ENCODE results near the gene PIK3R6.
A peak's percentile ranks its signal among the peaks of the same experiment; 100 is the strongest.

The PIK3R6 gene

DNA sequence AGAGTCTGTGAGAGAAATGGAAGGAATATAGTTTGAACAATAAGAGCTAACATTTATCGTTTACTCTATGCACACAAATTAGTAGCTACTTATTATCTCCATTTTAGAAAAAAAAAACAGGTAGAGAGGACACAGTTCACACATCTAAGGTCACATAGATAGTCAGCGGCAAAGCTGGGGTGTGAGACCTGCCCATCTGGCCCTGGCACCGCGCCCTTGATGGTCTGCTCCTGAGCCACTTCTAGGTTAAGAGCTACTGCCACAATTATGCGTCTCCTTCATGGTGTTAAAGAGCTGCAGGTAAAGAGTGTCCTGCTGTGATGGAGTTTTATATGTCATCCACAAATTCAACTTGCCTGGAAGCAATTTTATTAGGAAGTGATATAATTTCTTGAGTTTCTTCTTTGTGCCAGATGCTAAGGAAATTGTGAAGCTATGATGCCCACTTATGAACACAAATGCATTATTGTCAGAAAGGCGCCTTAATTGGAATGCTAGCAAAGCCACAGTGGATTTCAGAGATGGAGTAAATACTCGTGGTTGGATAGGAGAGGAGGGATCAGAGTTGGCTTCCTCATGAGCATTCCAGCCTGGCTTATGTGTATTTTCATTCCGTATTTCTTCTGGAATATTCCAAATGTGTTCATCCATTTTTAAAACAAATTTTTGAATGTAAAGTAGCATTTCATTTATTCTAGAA is 47.0 kb downstream of the PIK3R6 start:
- H2BK120ac ChIP-seq (ENCODE audit: low read depth, low read length) = no peak overlapping the region
- H3K27me3 ChIP-seq (ENCODE audit: control insufficient read depth in 3 of 3, insufficient read depth in 3 of 3, low read depth in 1 of 3, low read length in 3 of 3) = peaks cover 0 to 3% (median 0%) of the 10 kb centered on the region in 3 experiments
- H4K8ac ChIP-seq (ENCODE audit: low read depth, low read length) = no peak overlapping the region
- no CpG with 5 or more reads among the region's 8 CpGs for WGBS, 2 donors (ENCODE audit: extremely low coverage in 2 of 2, insufficient read length in 2 of 2, insufficient replicate concordance in 1 of 2)
- no peak overlapping the region for H2AFZ ChIP-seq (ENCODE audit: low read length)
- H3K4me1 ChIP-seq (ENCODE audit: control insufficient read depth in 2 of 2, insufficient read depth in 1 of 2, low read depth in 1 of 2, low read length in 2 of 2) = no peaks in the 10 kb centered on the region
- H3K9me3 ChIP-seq (replicated peaks in 1 of 2; ENCODE audit: control insufficient read depth in 2 of 2, insufficient read depth in 1 of 2, low read depth in 1 of 2, low read length in 2 of 2) = peaks cover 3% of the 10 kb centered on the region in 2 donors
- no peak overlapping the region for H3K23ac ChIP-seq (ENCODE audit: low read depth, low read length, poor library complexity)
- no peak overlapping the region for H3K4me3 ChIP-seq (ENCODE audit: low read length in 2 of 2)
- DNase-seq (ENCODE audit: low spot score) = no peak
- no peak overlapping the region for H3K27ac ChIP-seq (replicated peaks; ENCODE audit: low read length)
- H3K79me1 ChIP-seq (ENCODE audit: low read depth, low read length) = no peaks in the 10 kb centered on the region
- H2BK5ac ChIP-seq (ENCODE audit: low read length) = no peak overlapping the region
- H3K9ac ChIP-seq (ENCODE audit: low read depth, low read length, poor library complexity) = no peak overlapping the region
- H3K18ac ChIP-seq (ENCODE audit: low read length) = no peak overlapping the region
- no peak overlapping the region for H3K4ac ChIP-seq (ENCODE audit: low read length)
- no peak overlapping the region for H2BK15ac ChIP-seq (ENCODE audit: low read length)
- H3K36me3 ChIP-seq (replicated peaks in 1 of 2; ENCODE audit: control insufficient read depth in 2 of 2, insufficient read depth in 2 of 2, low read length in 2 of 2) = no peaks in the 10 kb centered on the region
- no peak overlapping the region for H2BK12ac ChIP-seq (ENCODE audit: low read length)
- H3K14ac ChIP-seq (ENCODE audit: low read length) = no peak overlapping the region
- no peak overlapping the region for H4K91ac ChIP-seq (ENCODE audit: low read depth, low read length, poor library complexity)
- H3K4me2 ChIP-seq (ENCODE audit: insufficient read depth, low read length, poor library complexity, severe bottlenecking) = no peak overlapping the region
- no peak overlapping the region for H2AK5ac ChIP-seq (ENCODE audit: low read depth, low read length)

DNA sequence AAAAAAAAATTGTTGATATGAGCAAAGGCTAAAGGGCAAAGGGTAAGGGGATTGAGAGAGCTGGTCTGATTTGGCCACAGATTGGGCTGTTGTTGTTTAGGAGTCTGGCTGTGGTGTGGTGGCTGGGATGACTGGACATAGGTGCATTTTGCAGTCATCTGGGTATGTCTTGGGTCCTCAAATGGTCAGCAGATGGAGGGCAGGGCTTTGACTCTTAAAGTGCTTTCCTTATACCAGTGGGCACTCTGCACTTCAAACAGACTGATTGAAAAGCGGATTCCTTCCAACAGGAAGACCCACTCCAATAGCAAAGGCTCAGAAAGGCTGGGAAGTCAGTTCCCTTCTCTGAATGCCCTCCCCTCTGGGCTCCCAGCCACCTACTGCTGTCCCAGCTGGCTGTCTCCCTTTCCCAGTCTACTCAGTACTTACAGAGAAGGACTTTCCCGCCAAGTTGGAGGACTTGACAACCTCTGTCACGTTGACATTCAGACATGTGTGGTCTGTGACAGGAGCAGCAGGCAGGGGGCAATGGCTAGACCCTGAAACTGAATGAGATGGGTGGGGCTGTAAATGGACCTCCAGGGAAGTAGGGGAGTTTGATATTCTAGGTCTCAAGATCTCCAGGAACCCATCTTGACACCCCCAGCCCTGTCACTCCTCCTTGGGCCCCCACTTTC is 48.7 kb downstream of the PIK3R6 start:
- Histone ChIP-seq H3K27me3 (ENCODE audit: control insufficient read depth in 3 of 3, insufficient read depth in 3 of 3, low read depth in 1 of 3, low read length in 3 of 3) (peaks cover 0 to 3% (median 0%) of the 10 kb centered on the region in 3 experiments), H3K36me3 (replicated peaks in 1 of 2; ENCODE audit: control insufficient read depth in 2 of 2, insufficient read depth in 2 of 2, low read length in 2 of 2) (no peaks in the 10 kb centered on the region), H3K4ac (ENCODE audit: low read length) (no peak overlapping the region), H3K14ac (ENCODE audit: low read length) (no peak overlapping the region), H3K79me1 (ENCODE audit: low read depth, low read length) (no peaks in the 10 kb centered on the region), H3K4me2 (ENCODE audit: insufficient read depth, low read length, poor library complexity, severe bottlenecking) (no peak overlapping the region), H3K4me3 (ENCODE audit: low read length in 2 of 2) (no peak overlapping the region), H3K9me3 (replicated peaks in 1 of 2; ENCODE audit: control insufficient read depth in 2 of 2, insufficient read depth in 1 of 2, low read depth in 1 of 2, low read length in 2 of 2) (no peaks in the 10 kb centered on the region), H2BK120ac (ENCODE audit: low read depth, low read length) (no peak overlapping the region), H2BK15ac (ENCODE audit: low read length) (no peak overlapping the region), H2BK5ac (ENCODE audit: low read length) (no peak overlapping the region), H3K23ac (ENCODE audit: low read depth, low read length, poor library complexity) (no peak overlapping the region), H2AFZ (ENCODE audit: low read length) (no peak overlapping the region), H3K18ac (ENCODE audit: low read length) (peak overlapping the region; percentile 27), H4K91ac (ENCODE audit: low read depth, low read length, poor library complexity) (no peak overlapping the region), H2AK5ac (ENCODE audit: low read depth, low read length) (no peak overlapping the region), H2BK12ac (ENCODE audit: low read length) (no peak overlapping the region), H3K9ac (ENCODE audit: low read depth, low read length, poor library complexity) (no peak overlapping the region), H4K8ac (ENCODE audit: low read depth, low read length) (no peak overlapping the region), H3K27ac (replicated peaks; ENCODE audit: low read length) (no peak overlapping the region), H3K4me1 (ENCODE audit: control insufficient read depth in 2 of 2, insufficient read depth in 1 of 2, low read depth in 1 of 2, low read length in 2 of 2) (no peaks in the 10 kb centered on the region)
- no CpG with 5 or more reads among the region's 3 CpGs for WGBS, 2 donors (ENCODE audit: extremely low coverage in 2 of 2, insufficient read length in 2 of 2, insufficient replicate concordance in 1 of 2)
- DNase-seq (ENCODE audit: low spot score) = no peak

DNA sequence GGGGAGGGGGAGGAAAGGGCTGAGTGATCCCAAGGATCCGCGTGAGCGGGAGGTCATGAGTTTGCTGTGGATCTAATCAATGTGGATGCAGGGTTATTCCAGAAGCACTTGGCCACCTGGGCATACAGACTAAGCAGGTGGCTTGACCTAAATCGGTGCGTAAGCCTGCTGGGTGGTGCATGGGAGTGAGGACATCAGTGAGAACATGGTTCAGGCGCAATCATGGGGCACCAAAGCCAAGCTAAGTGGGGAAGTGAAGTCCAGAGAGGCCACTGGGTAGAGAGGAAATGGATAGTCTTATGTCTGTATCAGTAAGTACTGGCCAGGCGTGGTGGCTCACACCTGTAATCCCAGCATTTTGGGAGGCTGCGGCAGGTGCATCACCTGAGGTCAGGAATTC is 49.4 kb downstream of the PIK3R6 start:
- DNase-seq (ENCODE audit: low spot score) = no peak
- no peaks in the 10 kb centered on the region for H3K4me1 ChIP-seq (ENCODE audit: control insufficient read depth in 2 of 2, insufficient read depth in 1 of 2, low read depth in 1 of 2, low read length in 2 of 2)
- no peak overlapping the region for H2BK120ac ChIP-seq (ENCODE audit: low read depth, low read length)
- H2BK15ac ChIP-seq (ENCODE audit: low read length) = no peak overlapping the region
- H4K8ac ChIP-seq (ENCODE audit: low read depth, low read length) = no peak overlapping the region
- no peak overlapping the region for H4K91ac ChIP-seq (ENCODE audit: low read depth, low read length, poor library complexity)
- no peak overlapping the region for H2BK5ac ChIP-seq (ENCODE audit: low read length)
- H2BK12ac ChIP-seq (ENCODE audit: low read length) = no peak overlapping the region
- H3K9me3 ChIP-seq (replicated peaks in 1 of 2; ENCODE audit: control insufficient read depth in 2 of 2, insufficient read depth in 1 of 2, low read depth in 1 of 2, low read length in 2 of 2) = no peaks in the 10 kb centered on the region
- no peak overlapping the region for H3K14ac ChIP-seq (ENCODE audit: low read length)
- H2AFZ ChIP-seq (ENCODE audit: low read length) = no peak overlapping the region
- no peak overlapping the region for H3K9ac ChIP-seq (ENCODE audit: low read depth, low read length, poor library complexity)
- H3K27ac ChIP-seq (replicated peaks; ENCODE audit: low read length) = no peak overlapping the region
- no peak overlapping the region for H3K18ac ChIP-seq (ENCODE audit: low read length)
- no peak overlapping the region for H3K4me2 ChIP-seq (ENCODE audit: insufficient read depth, low read length, poor library complexity, severe bottlenecking)
- no peak overlapping the region for H3K23ac ChIP-seq (ENCODE audit: low read depth, low read length, poor library complexity)
- no peaks in the 10 kb centered on the region for H3K36me3 ChIP-seq (replicated peaks in 1 of 2; ENCODE audit: control insufficient read depth in 2 of 2, insufficient read depth in 2 of 2, low read length in 2 of 2)
- H3K4ac ChIP-seq (ENCODE audit: low read length) = no peak overlapping the region
- peaks cover 0 to 3% (median 0%) of the 10 kb centered on the region in 3 experiments for H3K27me3 ChIP-seq (ENCODE audit: control insufficient read depth in 3 of 3, insufficient read depth in 3 of 3, low read depth in 1 of 3, low read length in 3 of 3)
- H3K4me3 ChIP-seq (ENCODE audit: low read length in 2 of 2) = no peak overlapping the region
- no peak overlapping the region for H2AK5ac ChIP-seq (ENCODE audit: low read depth, low read length)
- WGBS, 2 donors (ENCODE audit: extremely low coverage in 2 of 2, insufficient read length in 2 of 2, insufficient replicate concordance in 1 of 2) = no CpG with 5 or more reads among the region's 8 CpGs
- no peaks in the 10 kb centered on the region for H3K79me1 ChIP-seq (ENCODE audit: low read depth, low read length)

GRCh38 chr17:8806926-8807550 is 60.4 kb downstream of the PIK3R6 start:
- Histone ChIP-seq H3K18ac (ENCODE audit: low read length) (no peak overlapping the region), H3K9me3 (replicated peaks in 1 of 2; ENCODE audit: control insufficient read depth in 2 of 2, insufficient read depth in 1 of 2, low read depth in 1 of 2, low read length in 2 of 2) (no peaks in the 10 kb centered on the region), H3K14ac (ENCODE audit: low read length) (no peak overlapping the region), H2AFZ (ENCODE audit: low read length) (no peak overlapping the region), H4K8ac (ENCODE audit: low read depth, low read length) (no peak overlapping the region), H2BK12ac (ENCODE audit: low read length) (no peak overlapping the region), H3K36me3 (replicated peaks in 1 of 2; ENCODE audit: control insufficient read depth in 2 of 2, insufficient read depth in 2 of 2, low read length in 2 of 2) (no peaks in the 10 kb centered on the region), H2BK120ac (ENCODE audit: low read depth, low read length) (no peak overlapping the region), H4K91ac (ENCODE audit: low read depth, low read length, poor library complexity) (no peak overlapping the region), H2AK5ac (ENCODE audit: low read depth, low read length) (no peak overlapping the region), H3K9ac (ENCODE audit: low read depth, low read length, poor library complexity) (no peak overlapping the region), H2BK5ac (ENCODE audit: low read length) (no peak overlapping the region), H3K4me3 (ENCODE audit: low read length in 2 of 2) (no peak overlapping the region), H3K4me2 (ENCODE audit: insufficient read depth, low read length, poor library complexity, severe bottlenecking) (no peak overlapping the region), H2BK15ac (ENCODE audit: low read length) (no peak overlapping the region), H3K27ac (replicated peaks; ENCODE audit: low read length) (no peak overlapping the region), H3K4ac (ENCODE audit: low read length) (no peak overlapping the region), H3K4me1 (ENCODE audit: control insufficient read depth in 2 of 2, insufficient read depth in 1 of 2, low read depth in 1 of 2, low read length in 2 of 2) (peaks cover 0 to 6% of the 10 kb centered on the region in 2 donors), H3K23ac (ENCODE audit: low read depth, low read length, poor library complexity) (no peak overlapping the region), H3K79me1 (ENCODE audit: low read depth, low read length) (no peaks in the 10 kb centered on the region), H3K27me3 (ENCODE audit: control insufficient read depth in 3 of 3, insufficient read depth in 3 of 3, low read depth in 1 of 3, low read length in 3 of 3) (peaks cover 0 to 13% (median 0%) of the 10 kb centered on the region in 3 experiments)
- DNase-seq (ENCODE audit: low spot score) = no peak
- no CpG with 5 or more reads among the region's 4 CpGs for WGBS, 2 donors (ENCODE audit: extremely low coverage in 2 of 2, insufficient read length in 2 of 2, insufficient replicate concordance in 1 of 2)

All from neuronal stem cell (in vitro differentiated cells).